ENCODE measurements around the gene SRRM4. TPM values are rescaled to one million over a fixed set of nuclear protein-coding genes. Genes with fewer than 3 reads are reported as not detected.
A peak's percentile ranks its signal among the peaks of the same experiment; 100 is the strongest.

SRRM4 gene
- total RNA-seq, 1 experiment from 2014 or later = 1.4 TPM

DNA sequence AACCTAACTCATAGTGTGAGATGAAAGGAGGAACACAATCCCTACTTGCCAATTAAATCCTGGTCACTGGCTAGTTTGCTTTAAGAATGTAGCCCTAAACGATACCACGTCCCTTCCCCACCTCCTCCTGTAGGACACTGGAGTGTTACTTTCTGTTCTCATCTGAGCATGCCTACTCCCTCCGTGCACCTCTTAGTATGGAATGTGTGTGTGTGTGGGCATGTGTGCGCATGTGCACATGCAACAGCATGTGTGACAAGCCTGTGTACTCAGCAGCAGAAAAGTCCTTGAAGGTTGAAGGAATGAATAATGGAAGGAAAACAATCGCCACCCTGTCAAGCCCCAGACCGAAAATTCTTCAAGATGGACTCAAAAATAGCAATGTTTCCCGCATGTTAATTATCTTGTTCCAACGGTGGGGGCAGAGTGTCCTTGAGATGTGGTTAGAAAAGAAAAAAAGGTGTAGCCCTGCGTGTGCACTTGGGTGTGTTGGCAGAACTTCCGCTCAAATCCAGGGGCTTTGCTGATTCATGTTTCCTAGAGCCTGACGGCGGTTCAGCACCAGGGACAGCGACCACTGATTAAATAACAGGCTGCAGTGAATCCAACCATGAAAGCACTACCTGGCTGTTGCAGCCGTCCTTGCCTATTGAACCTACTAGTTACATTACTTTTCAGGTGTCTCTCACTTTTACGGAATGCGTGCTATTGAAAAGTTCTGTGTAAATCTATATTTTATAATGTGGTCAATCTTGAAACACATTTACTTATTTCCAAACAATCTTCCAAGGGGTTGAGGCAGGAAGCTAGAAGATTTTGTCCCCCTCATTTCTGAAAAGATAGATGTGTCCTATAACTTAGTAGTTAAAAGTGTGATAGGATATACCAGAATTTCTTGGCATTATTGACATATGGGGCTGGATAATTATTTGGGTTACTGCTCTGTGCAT lies 79.8 kb downstream of the SRRM4 start:
- TF ChIP-seq CTCF (conservative IDR thresholded peaks at IDR 0.05) = no peak
- Histone ChIP-seq H4K20me1 (ENCODE audit: control insufficient read depth, insufficient read depth, insufficient read length) (no peaks in the 10 kb centered on the region), H3K27ac (ENCODE audit: insufficient read length, low read depth, low read length) (no peak overlapping the region)

More for the DNA sequence above, 79.8 kb downstream of the SRRM4 start:
- no peaks in the 10 kb centered on the region for H3K79me2 ChIP-seq (ENCODE audit: insufficient read depth, low read length)
- H3K23ac ChIP-seq (ENCODE audit: insufficient read length, low read depth, low read length) = no peak overlapping the region
- H3K9me3 ChIP-seq (ENCODE audit: control insufficient read depth, low read depth, low read length) = no peaks in the 10 kb centered on the region
- no peak overlapping the region for H3K18ac ChIP-seq (ENCODE audit: insufficient read length, low read depth, low read length)
- WGBS (ENCODE audit: extremely low coverage, insufficient read length, low lambda C conversion rate) = no CpG with 5 or more reads among the region's 16 CpGs
- no peak overlapping the region for H3K27ac Mint-ChIP-seq
- no peak overlapping the region for H3K14ac ChIP-seq (ENCODE audit: insufficient read depth, low read length)
- no peak overlapping the region for H2BK5ac ChIP-seq (ENCODE audit: insufficient read length, low read length)
- H3K36me3 Mint-ChIP-seq (ENCODE audit: insufficient read depth in 1 of 3, low read depth in 3 of 3) = no peaks in the 10 kb centered on the region
- no peak overlapping the region for H4K91ac ChIP-seq (ENCODE audit: insufficient read length, low read depth, low read length)
- no peak overlapping the region for H3K4ac ChIP-seq (ENCODE audit: low read depth, low read length)
- no peak overlapping the region for H3K4me2 ChIP-seq (ENCODE audit: insufficient read depth, insufficient read length, low read length)
- H3K27me3 Mint-ChIP-seq (ENCODE audit: low read depth) = peaks cover 12% of the 10 kb centered on the region
- no peak overlapping the region for H3K9ac ChIP-seq (ENCODE audit: extremely low read depth, insufficient read length, low read length)
- H3K56ac ChIP-seq (ENCODE audit: insufficient read length, low read depth, low read length) = no peak overlapping the region
- no peak overlapping the region for H2AFZ ChIP-seq (ENCODE audit: low read length)
- no peak overlapping the region for H3T11ph ChIP-seq (ENCODE audit: low read length)
- no peak overlapping the region for H2BK20ac ChIP-seq (ENCODE audit: low read depth, low read length, poor library complexity, severe bottlenecking)
- H3K79me1 ChIP-seq (ENCODE audit: insufficient read depth, low read depth, low read length, poor library complexity, severe bottlenecking) = no peaks in the 10 kb centered on the region
- no peak overlapping the region for H2BK15ac ChIP-seq (ENCODE audit: low read depth, low read length)
- H3K27me3 ChIP-seq (ENCODE audit: insufficient read depth, low read length) = no peaks in the 10 kb centered on the region
- H3K9me3 Mint-ChIP-seq = no peaks in the 10 kb centered on the region
- H2BK120ac ChIP-seq (ENCODE audit: low read depth, low read length, poor library complexity, severe bottlenecking) = no peak overlapping the region
- no peak overlapping the region for H2AK5ac ChIP-seq (ENCODE audit: insufficient read length, low read length)
- H3K4me1 ChIP-seq (ENCODE audit: insufficient read depth, low read length) = peaks cover 4% of the 10 kb centered on the region; the same call in 1 of the 2 replicates
- H3K23me2 ChIP-seq (ENCODE audit: insufficient read length, low read depth, low read length, poor library complexity, severe bottlenecking) = no peaks in the 10 kb centered on the region
- no peak overlapping the region for H3K4me3 Mint-ChIP-seq
- H4K8ac ChIP-seq (replicated peaks; ENCODE audit: insufficient read length, low read depth, low read length) = no peak overlapping the region
- no peak overlapping the region for H2BK12ac ChIP-seq (ENCODE audit: insufficient read length, low read depth, low read length)
- no peak overlapping the region for H4K5ac ChIP-seq (ENCODE audit: insufficient read length, low read depth, low read length)
- DNase-seq = peak; percentile 86
- H3K4me1 Mint-ChIP-seq = peaks cover 10 to 11% of the 10 kb centered on the region in 2 experiments

All from H9 (cell line).